Activated CD8-positive, alpha-beta memory T cell treated with anti-CD3 and anti-CD28 coated beads, Interleukin-2, amount 10 ng/mL, durations not matched to agents 7 days and 5 days (primary cell): Measurements from ENCODE around the gene RTBDN. TPM values are rescaled to one million over a fixed set of nuclear protein-coding genes. Genes with fewer than 3 reads are reported as not detected.
"Not testable (repeated sequence)": the region's sequence is repeated elsewhere in the genome, so short reads cannot be mapped to it uniquely, and the experiment has no call there.

Experiments used
- ATAC-seq: fragments of 150-1000 bp; cut with Tn5 transposase; one replicate; pipeline ENCODE4 v1.10.0; 2021; ENCODE audit warnings: moderate library complexity
- CTCF ChIA-PET: fragments of 350-600 bp; sonication (Branson Sonifier 250); formaldehyde crosslinking; loops from one replicate; lab custom pipeline; 2021; ENCODE audit warnings: antibody characterized with exemption; lab: Charles Lee
- DNase-seq: peaks from one replicate; pipeline ENCODE4 v3.0.0-alpha.2; 2020
- H3K27ac Mint-ChIP-seq: one replicate; pipeline ENCODE4 v1.8.0; 2021; ENCODE audit warnings: mild to moderate bottlenecking, mixed read lengths
- H3K27me3 Mint-ChIP-seq: one replicate; pipeline ENCODE4 v1.8.0; 2021; ENCODE audit warnings: mixed read lengths
- H3K36me3 Mint-ChIP-seq: one replicate; pipeline ENCODE4 v1.8.0; 2021; ENCODE audit warnings: mild to moderate bottlenecking, mixed read lengths
- H3K4me1 Mint-ChIP-seq: one replicate; pipeline ENCODE4 v1.8.0; 2021; ENCODE audit warnings: mixed read lengths
- H3K4me3 Mint-ChIP-seq: one replicate; pipeline ENCODE4 v1.8.0; 2021; ENCODE audit warnings: mild to moderate bottlenecking, moderate library complexity, mixed read lengths
- H3K9me3 Mint-ChIP-seq: one replicate; pipeline ENCODE4 v1.8.0; 2022; ENCODE audit warnings: low read depth, mixed read lengths
- total RNA-seq, 2 experiments: library from RNA; stranded (reverse); gene quantifications; one replicate each; pipeline ENCODE4 v1.2.3, GENCODE V29; 2021

RTBDN gene
- total RNA-seq, 2 experiments from 2014 or later: not detected

DNA sequence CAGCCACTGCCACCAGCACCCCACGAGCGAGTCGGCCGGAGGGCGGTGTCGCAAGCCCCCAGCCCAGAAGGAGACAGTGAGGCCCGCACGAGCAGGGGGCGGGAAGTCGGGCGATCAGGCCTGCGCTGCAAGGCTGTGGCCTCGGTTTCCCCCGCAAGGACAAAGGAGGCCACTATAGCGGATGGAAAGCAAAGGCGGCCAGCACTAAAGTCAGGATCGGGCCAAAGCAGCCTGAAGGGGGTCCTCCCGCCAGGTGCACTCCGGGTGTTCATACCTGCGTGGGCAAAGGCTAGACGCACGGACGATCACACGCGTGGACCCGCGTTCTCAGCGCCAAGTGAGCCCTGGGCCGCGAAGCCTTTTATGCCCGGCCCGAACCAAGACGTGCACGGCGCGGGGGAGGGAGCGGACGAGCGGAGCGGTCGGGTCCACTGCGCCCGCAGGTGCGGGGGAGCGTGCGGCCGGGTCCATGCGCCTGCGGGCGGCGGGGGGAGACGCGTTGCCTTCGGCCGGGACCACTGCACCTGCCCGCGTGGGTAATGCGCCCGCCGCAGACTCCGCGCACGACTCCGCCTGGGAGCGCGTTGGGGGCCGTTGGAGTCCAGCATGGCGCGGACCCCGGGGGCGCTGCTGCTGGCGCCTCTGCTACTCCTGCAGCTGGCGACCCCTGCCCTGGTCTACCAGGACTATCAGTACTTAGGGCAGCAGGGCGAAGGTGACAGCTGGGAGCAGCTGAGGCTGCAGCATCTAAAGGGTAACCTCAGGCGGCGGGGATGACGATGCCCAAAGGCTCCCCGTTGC, 32.7 kb downstream of the RTBDN start, which contains the start of the genes PRDX2 and THSD8:
PRDX2 (minus strand) TSS at position 335 of the 801 bp plus-strand sequence. CDS start 539 bp downstream, outside the sequence.
THSD8 (plus strand) TSS at position 604 of the 801 bp plus-strand sequence; CDS start at position 607, 3 bp downstream.
- no peaks in the 10 kb centered on the region for H3K27me3 Mint-ChIP-seq
- H3K4me1 Mint-ChIP-seq: peaks cover 28% of the 10 kb centered on the region
- H3K27ac Mint-ChIP-seq: peak within 1 kb of the TSS; percentile 84
- H3K36me3 Mint-ChIP-seq: peaks cover 5% of the 10 kb centered on the region
- H3K4me3 Mint-ChIP-seq: peak within 1 kb of the TSS; percentile 81
- ATAC-seq (peak; percentile 65), DNase-seq (peak; percentile 81)
- H3K9me3 Mint-ChIP-seq: no peaks in the 10 kb centered on the region
- CTCF ChIA-PET: interaction anchor here (1.0 to 18.0 kb wide), 5 partner anchors 17 to 85 kb away, joined by 3 to 1017 read pairs (median 3); partner anchors contain the start of gene HOOK2

DNA sequence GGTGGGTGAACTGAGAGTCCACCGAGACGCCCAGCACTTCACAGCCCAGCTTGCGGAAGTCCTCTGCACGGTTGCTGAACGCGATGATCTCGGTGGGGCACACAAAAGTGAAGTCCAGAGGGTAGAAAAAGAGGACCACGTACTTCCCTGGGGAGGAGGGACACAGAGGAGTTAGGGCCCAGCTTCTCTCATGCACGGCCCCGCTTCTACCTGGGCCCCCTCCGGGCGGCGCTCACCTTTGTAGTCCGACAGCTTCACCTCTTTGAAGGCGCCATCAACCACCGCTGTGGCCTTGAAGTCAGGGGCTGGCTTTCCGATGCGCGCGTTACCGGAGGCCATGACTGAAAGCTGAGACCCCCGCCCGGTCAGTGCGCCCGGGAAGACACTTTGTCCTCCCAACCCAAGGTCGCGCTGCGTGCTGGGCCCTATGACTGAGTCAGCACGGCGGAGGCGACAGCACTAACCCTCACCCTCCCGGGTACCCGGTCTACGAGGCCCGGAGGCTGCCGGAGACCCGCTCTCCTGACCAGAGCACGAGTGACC, 33.4 kb downstream of the RTBDN start:
- DNase-seq: no peak
- H3K36me3 Mint-ChIP-seq: peaks cover 5% of the 10 kb centered on the region
- peak overlapping the region; percentile 81 for H3K4me3 Mint-ChIP-seq
- peaks cover 28% of the 10 kb centered on the region for H3K4me1 Mint-ChIP-seq
- CTCF ChIA-PET: interaction anchor here (1.1 to 18.0 kb wide), 4 partner anchors 31 to 85 kb away, joined by 3 to 1017 read pairs (median 4); partner anchors contain the start of gene HOOK2
- peak; percentile 14 for ATAC-seq
- peak overlapping the region; percentile 84 for H3K27ac Mint-ChIP-seq
- no peaks in the 10 kb centered on the region for H3K9me3 Mint-ChIP-seq
- H3K27me3 Mint-ChIP-seq: no peaks in the 10 kb centered on the region

DNA sequence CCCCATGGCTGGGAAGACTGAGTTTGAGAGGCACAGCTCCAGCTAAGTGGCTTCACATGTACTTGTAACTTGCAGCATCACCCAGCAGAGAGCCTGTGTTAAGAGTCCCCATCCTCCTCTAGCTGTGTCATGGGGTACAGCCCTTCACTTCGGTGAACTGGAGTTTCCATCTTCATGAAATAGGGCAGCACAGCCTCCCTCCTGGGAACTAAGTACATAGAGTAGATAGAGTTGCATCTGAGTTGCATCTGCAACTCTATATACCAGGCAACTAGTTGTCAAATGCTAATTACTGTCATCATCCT, 34.0 kb downstream of the RTBDN start:
- peak overlapping the region; percentile 81 for H3K4me3 Mint-ChIP-seq
- H3K4me1 Mint-ChIP-seq: peaks cover 30% of the 10 kb centered on the region
- ATAC-seq (no peak), DNase-seq (no peak)
- H3K9me3 Mint-ChIP-seq: no peaks in the 10 kb centered on the region
- H3K27ac Mint-ChIP-seq: peak overlapping the region; percentile 84
- CTCF ChIA-PET: interaction anchor here (1.1 to 18.0 kb wide), 4 partner anchors 31 to 84 kb away, joined by 3 to 1017 read pairs (median 4); partner anchors contain the start of gene HOOK2
- H3K27me3 Mint-ChIP-seq: no peaks in the 10 kb centered on the region
- H3K36me3 Mint-ChIP-seq: peaks cover 5% of the 10 kb centered on the region

DNA sequence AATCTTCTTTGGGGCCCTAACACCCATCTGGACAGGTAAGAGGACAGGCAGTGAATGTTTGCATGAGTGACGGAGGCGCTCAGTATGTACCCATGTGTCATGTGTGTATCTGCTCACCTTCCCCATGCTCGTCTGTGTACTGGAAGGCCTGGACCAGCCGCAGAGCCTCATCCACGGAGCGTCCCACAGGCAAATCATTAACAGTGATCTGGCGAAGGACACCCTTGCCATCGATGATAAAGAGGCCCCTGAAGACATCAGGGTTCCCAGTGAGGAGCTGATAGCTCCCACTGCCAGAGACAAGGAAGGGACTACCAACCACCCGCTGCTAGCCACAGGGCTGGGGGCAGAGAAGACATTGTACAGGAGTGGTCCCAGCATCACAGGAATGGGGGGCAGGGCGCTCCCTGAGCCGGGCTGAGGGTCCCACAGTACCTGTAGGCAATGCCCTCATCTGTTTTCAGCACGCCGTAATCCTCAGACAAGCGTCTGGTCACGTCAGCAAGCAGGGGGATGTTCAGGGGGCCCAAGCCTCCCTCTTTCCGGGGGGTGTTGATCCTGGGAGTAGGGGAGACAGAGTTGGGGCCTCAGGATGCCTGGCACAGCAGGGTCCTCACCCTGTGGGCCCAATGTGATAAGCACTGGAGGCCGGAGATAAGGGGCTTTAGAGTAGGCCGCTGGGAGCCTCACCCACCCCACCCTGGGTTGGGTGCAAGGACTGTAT, 34.5 kb downstream of the RTBDN start:
- no peaks in the 10 kb centered on the region for H3K9me3 Mint-ChIP-seq
- H3K36me3 Mint-ChIP-seq: peaks cover 5% of the 10 kb centered on the region
- ATAC-seq (no peak), DNase-seq (no peak)
- H3K27me3 Mint-ChIP-seq: no peaks in the 10 kb centered on the region
- H3K4me1 Mint-ChIP-seq: peaks cover 32% of the 10 kb centered on the region
- H3K27ac Mint-ChIP-seq: no peak overlapping the region
- H3K4me3 Mint-ChIP-seq: no peak overlapping the region
- CTCF ChIA-PET: interaction anchor here (1.2 to 18.0 kb wide), 3 partner anchors 30 to 84 kb away, joined by 3 to 1017 read pairs (median 4); partner anchors contain the start of gene HOOK2

DNA sequence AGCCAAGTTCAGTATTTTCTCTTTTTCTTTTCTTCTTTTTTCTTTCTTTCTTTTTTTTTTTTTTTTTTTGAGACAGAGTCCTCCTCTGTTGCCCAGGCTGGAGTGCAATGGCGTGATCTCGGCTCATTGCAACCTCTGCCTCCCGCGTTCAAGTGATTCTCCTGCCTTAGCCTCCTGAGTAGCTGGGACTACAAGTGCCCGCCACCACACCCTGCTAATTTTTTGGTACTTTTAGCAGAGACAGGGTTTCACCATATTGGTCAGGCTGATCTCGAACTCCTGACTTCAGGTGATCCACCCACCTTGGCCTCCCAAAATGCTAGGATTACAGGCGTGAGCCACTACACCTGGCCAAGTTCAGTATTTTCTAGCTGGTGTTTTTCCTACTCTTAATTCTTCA, 36.8 kb downstream of the RTBDN start:
- CTCF ChIA-PET: interaction anchor here (0.7 to 18.0 kb wide), 9 partner anchors 9 to 81 kb away, joined by 3 to 1017 read pairs (median 10); partner anchors contain the start of genes HOOK2 and RNASEH2A
- ATAC-seq, H3K4me3 Mint-ChIP-seq, H3K36me3 Mint-ChIP-seq, DNase-seq, H3K27ac Mint-ChIP-seq, H3K9me3 Mint-ChIP-seq, H3K27me3 Mint-ChIP-seq: not testable (repeated sequence)
- H3K4me1 Mint-ChIP-seq: peaks cover 40% of the 10 kb centered on the region

DNA sequence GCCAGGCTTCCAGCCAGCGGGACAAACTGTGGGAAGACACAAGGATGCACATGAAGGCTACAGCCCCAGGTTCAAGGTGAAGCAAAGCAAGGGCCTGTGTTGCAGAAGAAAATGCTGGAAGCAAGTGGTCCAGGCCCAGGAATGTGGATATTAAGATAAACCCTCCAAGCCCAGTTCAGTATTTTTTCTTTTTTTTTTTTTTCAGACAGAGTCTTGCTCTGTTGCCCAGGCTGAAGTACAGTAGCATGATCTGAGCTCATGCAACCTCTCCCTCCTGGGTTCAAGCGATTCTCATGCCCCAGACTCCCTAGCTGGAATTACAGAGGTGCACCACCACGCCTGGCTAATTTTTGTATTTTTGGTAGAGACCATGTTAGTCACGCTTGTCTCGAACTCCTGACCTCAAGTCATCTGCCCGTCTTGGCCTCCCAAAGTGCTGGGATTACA, 37.2 kb downstream of the RTBDN start:
- CTCF ChIA-PET: interaction anchor here (0.7 to 18.0 kb wide), 12 partner anchors 9 to 83 kb away, joined by 3 to 1017 read pairs (median 6); partner anchors contain the start of genes HOOK2, RNASEH2A and RTBDN
- no peaks in the 10 kb centered on the region for H3K27me3 Mint-ChIP-seq

DNA sequence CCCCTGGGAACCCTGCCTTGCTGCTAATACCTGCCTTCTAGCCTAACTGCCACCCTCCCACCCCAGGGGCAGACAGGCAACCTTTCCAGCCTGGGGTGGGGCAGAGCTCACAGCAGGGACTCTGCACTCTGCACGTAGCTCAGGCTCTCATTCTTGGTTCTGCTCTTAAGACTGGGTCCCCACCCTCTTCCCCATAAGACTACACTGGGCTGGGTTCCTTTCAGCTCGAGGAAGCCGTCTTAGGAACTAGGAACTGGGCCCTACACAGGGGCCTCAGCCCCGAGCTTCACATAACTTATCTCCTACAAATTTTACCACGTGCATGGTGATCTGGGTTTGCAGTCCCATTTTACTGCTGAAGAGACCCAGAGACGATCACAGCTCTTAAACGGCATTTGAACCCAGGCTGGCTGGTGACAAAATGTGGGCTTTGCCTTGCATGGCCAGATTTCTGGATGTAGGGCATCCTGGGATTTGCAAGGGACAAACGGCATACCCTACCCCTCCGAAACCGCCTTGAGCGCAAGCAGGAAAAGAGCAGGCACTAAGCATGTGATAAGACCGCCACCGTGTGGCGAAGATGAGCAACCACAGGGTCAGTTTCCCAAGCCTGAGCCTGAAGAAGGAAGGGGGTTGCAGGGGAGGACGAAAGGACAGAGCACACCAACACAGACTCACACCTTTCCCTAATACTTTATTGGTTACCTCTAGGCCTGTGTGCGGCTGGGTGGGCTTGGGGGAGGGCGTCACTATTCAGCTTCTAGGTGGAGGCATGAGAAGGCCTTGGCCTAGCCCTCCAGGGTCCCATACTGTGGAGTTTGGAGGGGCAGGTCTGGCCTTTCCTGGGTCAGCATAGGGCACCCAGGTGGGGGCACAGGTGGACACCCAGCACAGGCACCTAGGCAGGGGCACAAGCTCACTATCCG, 38.0 kb downstream of the RTBDN start:
- CTCF ChIA-PET: interaction anchor here (0.7 to 18.0 kb wide), 33 partner anchors 9 to 1067 kb away, joined by 3 to 1017 read pairs (median 4); partner anchors contain the start of genes FBXW9, GET3, HOOK2 and KLF1

More for the DNA sequence above, 37.2 kb downstream of the RTBDN start:
- Mint-ChIP-seq H3K4me3 (no peak overlapping the region), H3K27ac (no peak overlapping the region), H3K9me3 (no peaks in the 10 kb centered on the region), H3K36me3 (peaks cover 11% of the 10 kb centered on the region), H3K4me1 (peaks cover 36% of the 10 kb centered on the region)
- ATAC-seq: no peak
- DNase-seq: no peak

DNA sequence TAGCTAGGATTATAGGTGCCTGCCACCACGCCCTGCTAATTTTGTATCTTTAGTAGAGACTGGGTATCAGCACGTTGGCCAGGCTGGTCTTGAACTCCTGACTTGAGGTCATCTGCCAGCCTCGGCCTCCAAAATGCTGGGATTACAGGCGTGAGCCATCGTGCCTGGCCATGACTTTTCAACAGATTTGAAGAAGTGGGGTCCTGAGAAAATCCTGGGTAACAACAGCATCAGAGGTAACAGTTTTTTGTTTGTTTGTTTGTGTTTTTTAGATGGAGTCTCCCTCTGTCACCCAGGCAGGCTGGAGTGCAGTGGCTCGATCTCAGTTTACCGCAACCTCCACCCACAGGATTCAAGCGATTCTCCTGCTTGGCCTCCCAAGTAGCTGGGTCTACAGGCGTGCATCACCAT, 39.4 kb downstream of the RTBDN start:
- H3K27ac Mint-ChIP-seq: peak overlapping the region; percentile 82
- peaks cover 35% of the 10 kb centered on the region for H3K4me1 Mint-ChIP-seq
- DNase-seq (no peak), ATAC-seq (no peak)
- H3K9me3 Mint-ChIP-seq: no peaks in the 10 kb centered on the region
- peaks cover 11% of the 10 kb centered on the region for H3K36me3 Mint-ChIP-seq
- CTCF ChIA-PET: interaction anchor here (0.6 to 18.0 kb wide), 10 partner anchors 9 to 357 kb away, joined by 3 to 1017 read pairs (median 3); partner anchors contain the start of genes GET3 and HOOK2
- peak overlapping the region; percentile 64 for H3K4me3 Mint-ChIP-seq
- H3K27me3 Mint-ChIP-seq: no peaks in the 10 kb centered on the region

More for the DNA sequence above, 38.0 kb downstream of the RTBDN start:
- Mint-ChIP-seq H3K36me3 (peaks cover 11% of the 10 kb centered on the region), H3K4me1 (peaks cover 35% of the 10 kb centered on the region), H3K9me3 (no peaks in the 10 kb centered on the region), H3K27ac (peak overlapping the region; percentile 81), H3K27me3 (no peaks in the 10 kb centered on the region), H3K4me3 (peak overlapping the region; percentile 51)
- peak; percentile 82 for DNase-seq
- ATAC-seq: no peak

DNA sequence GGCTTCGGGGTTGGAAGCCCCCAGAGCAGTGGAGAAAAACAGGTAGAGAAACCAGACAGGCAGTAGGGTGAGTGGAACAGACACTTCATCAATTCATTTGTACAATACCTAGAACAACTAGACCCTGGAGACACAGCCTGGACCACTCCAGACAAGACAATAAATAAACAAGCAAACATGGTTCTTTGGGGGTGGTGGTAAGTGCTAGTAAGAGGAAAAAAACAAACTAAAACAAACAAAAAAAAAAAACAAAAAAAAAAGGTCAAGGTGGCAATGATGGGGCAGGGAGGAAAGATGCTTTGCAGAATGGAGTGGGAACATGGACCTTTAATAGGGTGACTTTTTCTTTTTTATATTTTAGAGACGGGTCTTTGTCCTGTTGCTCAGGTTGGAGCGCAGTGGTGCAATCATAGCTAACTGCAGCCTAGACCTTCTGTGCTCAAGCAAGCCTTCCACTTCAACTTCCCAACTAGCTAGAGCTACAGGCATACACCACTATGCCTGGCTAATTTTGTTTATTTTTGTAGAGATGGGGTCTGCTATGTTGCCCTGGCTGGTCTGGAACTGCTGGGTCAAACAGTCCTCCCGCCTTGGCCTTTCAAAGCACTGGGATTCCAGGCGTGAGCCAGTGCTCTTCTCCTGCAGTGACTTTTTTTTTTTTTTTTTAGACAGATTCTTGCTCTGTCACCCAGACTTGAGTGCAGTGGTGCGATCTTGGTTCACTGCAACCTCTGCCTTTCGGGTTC, 40.0 kb downstream of the RTBDN start:
- Mint-ChIP-seq H3K27me3 (no peaks in the 10 kb centered on the region), H3K27ac (peak overlapping the region; percentile 82), H3K36me3 (peaks cover 8% of the 10 kb centered on the region), H3K9me3 (no peaks in the 10 kb centered on the region), H3K4me1 (peaks cover 33% of the 10 kb centered on the region), H3K4me3 (peak overlapping the region; percentile 64)
- CTCF ChIA-PET: interaction anchor here (0.6 to 18.0 kb wide), 7 partner anchors 9 to 782 kb away, joined by 3 to 1017 read pairs (median 3); partner anchors contain the start of genes GET3 and HOOK2
- ATAC-seq: no peak
- no peak for DNase-seq

DNA sequence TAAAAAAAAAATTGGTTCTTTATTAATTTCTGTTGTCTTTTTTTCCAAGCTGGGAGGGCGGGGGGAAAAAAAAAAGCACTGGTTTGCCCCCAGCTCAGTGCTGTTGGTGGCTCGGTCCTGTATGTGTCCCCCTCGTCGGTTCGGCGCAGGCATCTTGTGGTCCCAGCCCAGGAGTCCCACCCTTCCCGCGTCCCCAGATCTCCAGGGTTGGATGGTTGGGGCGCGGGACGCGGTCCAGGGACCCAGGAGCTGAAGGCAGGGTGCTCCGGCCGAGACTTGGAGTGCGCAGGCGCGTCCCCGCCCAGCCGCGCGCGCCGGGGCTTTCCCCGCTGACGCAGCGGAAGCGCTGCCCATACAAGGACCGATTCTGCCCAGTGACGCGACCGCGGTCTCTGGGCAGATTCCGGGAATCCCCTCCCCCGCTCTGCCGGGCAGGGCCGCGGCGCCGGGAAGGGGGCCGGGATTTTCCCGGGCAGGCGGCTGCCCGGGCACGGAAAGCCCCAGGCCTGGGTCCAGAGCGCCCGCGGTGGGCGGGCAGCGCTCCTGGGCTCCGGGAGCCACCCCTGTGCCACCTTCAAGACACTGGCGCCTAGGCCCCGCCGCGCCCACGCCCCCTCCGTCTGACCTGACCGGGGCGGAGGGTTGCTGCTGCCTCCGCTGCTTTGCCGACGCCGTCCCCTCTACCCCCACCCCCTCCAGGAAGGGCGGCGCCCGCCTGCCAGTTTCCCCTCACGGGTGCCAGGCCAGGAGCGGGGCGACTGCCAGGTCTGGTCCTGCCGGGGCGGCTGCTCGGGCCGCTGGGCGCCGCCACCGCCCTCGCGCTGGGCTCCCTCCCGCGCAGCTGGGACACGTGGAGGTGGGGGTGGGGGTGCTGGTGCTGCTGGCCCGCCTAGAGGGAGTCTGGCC, 40.8 kb downstream of the RTBDN start:
- CTCF ChIA-PET: interaction anchor here (0.6 to 18.0 kb wide), 5 partner anchors 24 to 781 kb away, joined by 3 to 1017 read pairs (median 3); partner anchors contain the start of gene HOOK2
- Mint-ChIP-seq H3K36me3 (peaks cover 8% of the 10 kb centered on the region), H3K27ac (peak overlapping the region; percentile 95), H3K4me1 (peaks cover 36% of the 10 kb centered on the region), H3K27me3 (no peaks in the 10 kb centered on the region), H3K4me3 (peak overlapping the region; percentile 93), H3K9me3 (no peaks in the 10 kb centered on the region)
- peak; percentile 93 for DNase-seq
- peak; percentile 25 for ATAC-seq
